Fibroblast of pulmonary artery (primary cell): ENCODE results near the gene OR7C1.

Experiments used
- DNase-seq: peaks from one replicate; pipeline ENCODE4 v3.0.0-alpha.2; 2010; ENCODE audit warnings: low read depth
- H3K4me3 ChIP-seq: replicated peaks from 2 replicates; pipeline ENCODE4 v1.5.1; 2011; ENCODE audit warnings: low read depth, mild to moderate bottlenecking, control low read depth, low read length, moderate library complexity
- CTCF ChIP-seq: IDR thresholded peaks from 2 replicates; pipeline ENCODE4 v1.5.1; 2011; ENCODE audit warnings: mild to moderate bottlenecking, control low read depth, low read length, inconsistent platforms; ENCODE audit errors: missing control alignments

The OR7C1 gene

GRCh38 chr19:14835011-14835410 lies at the start of gene OR7C1, which contains the start of gene OR7A5:
Gene OR7C1, minus strand, starts transcription at chr19:14835185. Its CDS starts 35,049 bp downstream, at chr19:14800136.
Gene OR7A5, minus strand, starts transcription at chr19:14835185. Its CDS starts 6,944 bp downstream, at chr19:14828241.
- no peak for DNase-seq
- H3K4me3 ChIP-seq = no peak within 1 kb of the TSS

GRCh38 chr19:14871619-14872230 lies 36.7 kb upstream of the OR7C1 start:
- H3K4me3 ChIP-seq = no peak overlapping the region
- peak; percentile 32 for DNase-seq
- TF ChIP-seq CTCF = peak; percentile 57

More at GRCh38 chr19:14835011-14835410, at the start of gene OR7C1, which contains the start of gene OR7A5:
- TF ChIP-seq CTCF = no peak

- no peak for DNase-seq
- no peak overlapping the region for H3K4me3 ChIP-seq
- TF ChIP-seq CTCF = no peak
Observed at GRCh38 chr19:14868497-14868896, 33.5 kb upstream of the OR7C1 start.

GRCh38 chr19:14848822-14849221 lies 13.8 kb upstream of the OR7C1 start, which contains the start of gene OR7A10:
Gene OR7A10, minus strand, starts transcription at chr19:14848922. Its CDS starts 7,045 bp downstream, at chr19:14841877.
- no peak within 1 kb of the TSS for H3K4me3 ChIP-seq
- TF ChIP-seq CTCF = no peak
- no peak for DNase-seq

- no peak overlapping the region for H3K4me3 ChIP-seq
- DNase-seq = no peak
- TF ChIP-seq CTCF = no peak
Observed at GRCh38 chr19:14843578-14843977, 8.6 kb upstream of the OR7C1 start.

- no peak overlapping the region for H3K4me3 ChIP-seq
- no peak for TF ChIP-seq CTCF
Observed at GRCh38 chr19:14843169-14843568, 8.2 kb upstream of the OR7C1 start.

GRCh38 chr19:14840206-14840605 lies 5.2 kb upstream of the OR7C1 start:
- no peak for TF ChIP-seq CTCF
- H3K4me3 ChIP-seq = no peak overlapping the region
- DNase-seq = no peak

More at GRCh38 chr19:14843169-14843568, 8.2 kb upstream of the OR7C1 start:
- DNase-seq = no peak
